K562 (cell line): ENCODE data around the gene LRRC3B. TPM values are rescaled to one million over a fixed set of nuclear protein-coding genes. Genes with fewer than 3 reads are reported as not detected.

Experiments
- ATAC-seq: fragments of 200-7000 bp; cut with Tn5 transposase; 3 replicates; pipeline ENCODE4 v1.9.1; 2020; ENCODE audit warnings: moderate library complexity
- BruUV-seq: library from RNA; stranded (reverse); fragments of 400-500 nt; replicated peaks from 2 replicates; lab custom pipeline; 2021; lab: Mats Ljungman, UMichigan
- CTCF ChIA-PET: fragments of 300-600 bp; formaldehyde crosslinking; extraction: SDS; loops from one replicate; lab custom pipeline; 2021; ENCODE audit warnings: low intra/inter-chr PET ratio; lab: Yijun Ruan, JAX
- POLR2A ChIA-PET: fragments of 300-600, 350-650 bp; sonication (Branson Sonifier 250); formaldehyde crosslinking; extraction: SDS; loops from one replicate; lab custom pipeline; 2021; ENCODE audit warnings: antibody characterized with exemption, inconsistent platforms; lab: Yijun Ruan, JAX
- DNase-seq, 4 experiments: peaks; one replicate each; pipeline versions ENCODE4 v3.0.0 to v3.0.0-alpha.2; 2011 to 2018; ENCODE audit warnings: low spot score in 3 of 4, mixed read lengths in 3 of 4; ENCODE audit errors: extremely low read depth in 1 of 4
- FAIRE-seq: peaks from 2 replicates; lab custom pipeline; 2011; peaks lifted over from hg19 to GRCh38; lab: Jason Lieb, UNC
- H2AFZ ChIP-seq: 2 replicates; pipeline ENCODE4 v1.6.0; 2011; ENCODE audit warnings: low read depth, low read length, control low read depth, inconsistent platforms
- H3K27ac ChIP-seq: fragments of 200-600 bp; 3 replicates; pipeline ENCODE4 v1.8.0; 2011; ENCODE audit warnings: low read depth, mild to moderate bottlenecking, control low read depth, inconsistent platforms, low read length, moderate library complexity, mixed read lengths; ENCODE audit errors: extremely low read depth
- H3K27me3 ChIP-seq, 2 experiments: fragments of 300-600 bp in 1 of 2; 2 replicates in 1 of 2; 3 replicates in 1 of 2; pipeline versions ENCODE4 v1.6.0 to v1.8.0; 2011; ENCODE audit warnings: inconsistent platforms in 2 of 2, low read length in 2 of 2, mild to moderate bottlenecking in 1 of 2, mixed read lengths in 1 of 2, moderate library complexity in 1 of 2; ENCODE audit not compliant: control insufficient read depth in 2 of 2, insufficient read depth in 2 of 2
- H3K36me3 ChIP-seq: fragments of 300-600 bp; 3 replicates; pipeline ENCODE4 v1.8.0; 2011; ENCODE audit warnings: mild to moderate bottlenecking, low read length, inconsistent platforms; ENCODE audit not compliant: control insufficient read depth, insufficient read depth
- H3K4me1 ChIP-seq, 2 experiments: fragments of 200-600 bp in 1 of 2; replicated peaks in 1 of 2; 2 replicates in 1 of 2; 3 replicates in 1 of 2; pipeline versions ENCODE4 v1.5.1 to v1.8.0; 2011; ENCODE audit warnings: inconsistent platforms in 2 of 2, low read length in 2 of 2, mild to moderate bottlenecking in 1 of 2, mixed read lengths in 1 of 2, moderate library complexity in 1 of 2; ENCODE audit not compliant: control insufficient read depth in 2 of 2, insufficient read depth in 2 of 2
- H3K4me2 ChIP-seq: 2 replicates; pipeline ENCODE4 v1.6.1; 2011; ENCODE audit warnings: low read length, control low read depth, inconsistent platforms, mixed read lengths; ENCODE audit not compliant: insufficient read depth
- H3K4me3 ChIP-seq: fragments of 200-600 bp; sonication (generic), shearing (Covaris generic); 2 replicates; pipeline ENCODE4 v1.5.1; 2016; ENCODE audit warnings: control low read depth, inconsistent platforms
- H3K79me2 ChIP-seq: fragments of 200-600 bp; 3 replicates; pipeline ENCODE4 v1.8.0; 2011; ENCODE audit warnings: low read length, inconsistent platforms; ENCODE audit not compliant: control insufficient read depth, insufficient read depth
- H3K9ac ChIP-seq, 2 experiments: 2 replicates each; pipeline versions ENCODE4 v1.6.0 to v1.6.1; 2011; ENCODE audit warnings: low read depth in 2 of 2, low read length in 2 of 2, control low read depth in 1 of 2, inconsistent platforms in 1 of 2, mild to moderate bottlenecking in 1 of 2, mixed read lengths in 1 of 2; ENCODE audit not compliant: insufficient read depth in 1 of 2
- H3K9me1 ChIP-seq: one replicate; pipeline ENCODE4 v1.6.0; 2011; ENCODE audit warnings: inconsistent platforms, mild to moderate bottlenecking, low read length, moderate library complexity; ENCODE audit not compliant: control insufficient read depth, insufficient read depth
- H3K9me3 ChIP-seq: replicated peaks from 2 replicates; pipeline ENCODE4 v1.5.1; 2011; ENCODE audit warnings: low read depth, low read length, inconsistent platforms; ENCODE audit not compliant: control insufficient read depth, insufficient read depth
- H4K20me1 ChIP-seq: replicated peaks from 2 replicates; pipeline ENCODE4 v1.6.1; 2011; ENCODE audit warnings: low read length, inconsistent platforms, mixed read lengths; ENCODE audit not compliant: control insufficient read depth, insufficient read depth
- ARHGAP35 ChIP-seq: fragments of 450-650 bp; IDR thresholded peaks from 2 replicates; pipeline ENCODE4 v1.6.1; 2018; ENCODE audit not compliant: partially characterized antibody
- IFI16 ChIP-seq: fragments of 250-450 bp; sonication (Bioruptor Pico); IDR thresholded peaks from 2 replicates; pipeline ENCODE4 v2.1.2; 2022; ENCODE audit warnings: mild to moderate bottlenecking, inconsistent platforms
- KDM4B ChIP-seq, 2 experiments: fragments of 450-650 bp in 1 of 2; sonication (generic) in 1 of 2; IDR thresholded peaks; 2 replicates each; pipeline ENCODE4 v1.6.1; 2016 to 2017; ENCODE audit warnings: borderline replicate concordance in 2 of 2, antibody characterized with exemption in 1 of 2, low read depth in 1 of 2, mild to moderate bottlenecking in 1 of 2
- NFE2L1 ChIP-seq: fragments of 450-650 bp; IDR thresholded peaks from 2 replicates; pipeline ENCODE4 v1.6.1; 2016; ENCODE audit warnings: missing genetic modification characterization, low read depth, mild to moderate bottlenecking, missing compliant biosample characterization, moderate library complexity, borderline replicate concordance
- TEAD1 ChIP-seq, 2 experiments: fragments of 450-650 bp in 1 of 2; sonication (generic) in 1 of 2; formaldehyde crosslinking; IDR thresholded peaks; 2 replicates each; pipeline versions ENCODE4 v1.4.0 to v1.8.0; 2020 to 2022; ENCODE audit warnings: mild to moderate bottlenecking in 2 of 2, missing genetic modification reagents in 1 of 2
- TFAM ChIP-seq: fragments of 250-450 bp; sonication (Bioruptor Pico); conservative IDR thresholded peaks from 2 replicates; pipeline ENCODE4 v1.5.0; 2021; ENCODE audit warnings: mild to moderate bottlenecking, moderate library complexity
- ZNF134 ChIP-seq: fragments of 250-450 bp; sonication (Bioruptor Pico); conservative IDR thresholded peaks from 2 replicates; pipeline ENCODE4 v1.4.0; 2020
- ZNF354B ChIP-seq: fragments of 250-450 bp; sonication (Bioruptor Pico); IDR thresholded peaks from 2 replicates; pipeline ENCODE4 v1.4.0; 2020
- ZNF76 ChIP-seq: fragments of 250-450 bp; sonication (Bioruptor Pico); IDR thresholded peaks from 2 replicates; pipeline ENCODE4 v1.4.0; 2020; ENCODE audit warnings: mild to moderate bottlenecking, moderate library complexity, borderline replicate concordance
- ZNF785 ChIP-seq: fragments of 250-450 bp; sonication (Bioruptor Pico); IDR thresholded peaks from 2 replicates; pipeline ENCODE4 v1.4.0; 2020; ENCODE audit warnings: mild to moderate bottlenecking
- WGBS: fragments of 100-300 bp; shearing (Covaris generic); methylation state at CpG from one replicate; pipeline ENCODE4 v1.1.6; 2016; ENCODE audit warnings: low coverage, mixed read lengths; ENCODE audit not compliant: insufficient coverage; ENCODE audit errors: missing lambda C conversion rate; 5-methylcytosine and 5-hydroxymethylcytosine counted together
- in situ Hi-C: fragments of 300-500 bp; cut with MboI; formaldehyde crosslinking; loops from 4 replicates; pipeline ENCODE4 v1.15.0; 2018; ENCODE audit warnings: inconsistent platforms, mixed read lengths
- intact Hi-C: fragments of 100-400 bp; cut with micrococcal nuclease; formaldehyde crosslinking; loops from 2 replicates; pipeline ENCODE4 v1.14.2; 2022
- polyA plus RNA-seq, 8 experiments: library from polyadenylated mRNA; depleted of rRNA in 4 of 8; stranded (reverse) in 5 of 8; unstranded in 3 of 8; fragments of >200 nt; fragmentation: Nextera tagmentation in 2 of 8; fragmentation: Illumina TruSeq in 1 of 8; extraction: Ambion mirVana in 2 of 8; extraction: Trizol in 1 of 8; gene quantifications; 2 replicates each; pipeline versions ENCODE4 v1.2.1 to v1.2.3, GENCODE V29; 2011 to 2014; ENCODE audit warnings: inconsistent platforms in 1 of 8, missing spikeins in 1 of 8
- total RNA-seq, 7 experiments: library from RNA; depleted of rRNA in 6 of 7; stranded (reverse); fragments of >200 nt in 6 of 7; fragmentation: Illumina TruSeq in 2 of 7; extraction: Trizol in 2 of 7; gene quantifications; 2 replicates each; pipeline versions ENCODE4 v1.2.1 to v1.2.3, GENCODE V29; 2011 to 2021; ENCODE audit warnings: low replicate concordance in 1 of 7

The LRRC3B gene
- total and polyA plus RNA-seq, 9 of the 15 experiments (the other 6 are each of a cell fraction or from before 2014, with no cell fraction given) = under 0.01 to 0.33 TPM; not detected in 7

GRCh38 chr3:26682406-26682805 lies 59.8 kb downstream of the LRRC3B start:
- no peak overlapping the region for H2AFZ ChIP-seq
- no peak overlapping the region for H3K4me3 ChIP-seq
- no peaks in the 10 kb centered on the region for H3K9me1 ChIP-seq
- H3K9ac ChIP-seq = no peak overlapping the region
- in situ Hi-C loops (no loop called here), intact Hi-C loops (no loop called here)
- H3K4me2 ChIP-seq = no peak overlapping the region
- WGBS = 25% methylated on average over 1 of the region's 1 CpG
- no peak for FAIRE-seq
- H3K36me3 ChIP-seq = no peaks in the 10 kb centered on the region
- no peaks in the 10 kb centered on the region for H4K20me1 ChIP-seq
- BruUV-seq = no TSS peak
- no peaks in the 10 kb centered on the region for H3K27me3 ChIP-seq
- POLR2A ChIA-PET = no interaction called here
- H3K27ac ChIP-seq = no peak overlapping the region
- H3K79me2 ChIP-seq = no peaks in the 10 kb centered on the region
- no peaks in the 10 kb centered on the region for H3K4me1 ChIP-seq
- CTCF ChIA-PET = no interaction called here
- TF ChIP-seq ARHGAP35 = no peak
- TF ChIP-seq ZNF354B (CRISPR knock-in tag) = no peak
- TF ChIP-seq TEAD1 (CRISPR knock-in tag; IDR thresholded peaks at IDR 0.05) = no peak
- TF ChIP-seq ZNF76 = no peak
- no peak for TF ChIP-seq ZNF134 (CRISPR knock-in tag)
- no peak for TF ChIP-seq IFI16 (CRISPR knock-in tag)
- TF ChIP-seq ZNF785 (CRISPR knock-in tag) = no peak
- no peak for TF ChIP-seq KDM4B (IDR thresholded peaks at IDR 0.05; ENCODE audit: borderline replicate concordance in 2 of 2, low read depth in 1 of 2)
- TF ChIP-seq NFE2L1 (tag) = no peak
- TF ChIP-seq TFAM = no peak
- TF ChIP-seq, all 486 proteins: peak for 0
- no peak for DNase-seq
- no peaks in the 10 kb centered on the region for H3K9me3 ChIP-seq
- ATAC-seq = no peak
